Keratinocyte (primary cell): ENCODE measurements around the gene OR6A2. TPM values are rescaled to one million over a fixed set of nuclear protein-coding genes. Genes with fewer than 3 reads are reported as not detected.

ENCODE experiments used
- DNase-seq: peaks from one replicate; pipeline ENCODE4 v3.0.0-alpha.2; 2011; ENCODE audit warnings: low read depth, missing footprints, low spot score
- FAIRE-seq: peaks from 2 replicates; lab custom pipeline; 2011; peaks lifted over from hg19 to GRCh38; lab: Jason Lieb, UNC
- H2AFZ ChIP-seq: 2 replicates; pipeline ENCODE4 v1.6.0; 2012; ENCODE audit warnings: low read length, control low read depth, inconsistent platforms; ENCODE audit not compliant: control insufficient read depth
- H3K27ac ChIP-seq: 2 replicates; pipeline ENCODE4 v1.5.1; 2011; ENCODE audit warnings: low read length; ENCODE audit not compliant: control insufficient read depth, insufficient read depth
- H3K27me3 ChIP-seq: 3 replicates; pipeline ENCODE4 v1.6.0; 2011; ENCODE audit warnings: low read length; ENCODE audit not compliant: control insufficient read depth, insufficient read depth; ENCODE audit errors: extremely low read depth
- H3K36me3 ChIP-seq, 2 experiments: 2 replicates in 1 of 2; 3 replicates in 1 of 2; pipeline ENCODE4 v1.5.1; 2011; ENCODE audit warnings: low read length in 2 of 2, mild to moderate bottlenecking in 1 of 2; ENCODE audit not compliant: control insufficient read depth in 2 of 2, insufficient read depth in 2 of 2; ENCODE audit errors: extremely low read depth in 1 of 2
- H3K4me1 ChIP-seq: 3 replicates; pipeline ENCODE4 v1.5.1; 2011; ENCODE audit warnings: low read length; ENCODE audit not compliant: control insufficient read depth, insufficient read depth; ENCODE audit errors: extremely low read depth
- H3K4me2 ChIP-seq: 3 replicates; pipeline ENCODE4 v1.6.0; 2011; ENCODE audit warnings: low read depth, low read length; ENCODE audit not compliant: control insufficient read depth, insufficient read depth; ENCODE audit errors: extremely low read depth
- H3K4me3 ChIP-seq, 3 experiments: fragments of 200-600 bp in 1 of 3; sonication (generic) in 1 of 3; 2 replicates in 2 of 3; 3 replicates in 1 of 3; pipeline ENCODE4 v1.5.1; 2011 to 2016; ENCODE audit warnings: low read length in 3 of 3, mild to moderate bottlenecking in 3 of 3, control low read depth in 2 of 3, inconsistent platforms in 1 of 3, low read depth in 1 of 3, mixed read lengths in 1 of 3, mixed run types in 1 of 3, moderate library complexity in 1 of 3; ENCODE audit not compliant: control insufficient read depth in 2 of 3, insufficient read depth in 2 of 3; ENCODE audit errors: extremely low read depth in 1 of 3
- H3K79me2 ChIP-seq: 2 replicates; pipeline ENCODE4 v1.6.0; 2012; ENCODE audit warnings: low read length; ENCODE audit not compliant: control insufficient read depth, insufficient read depth
- H3K9ac ChIP-seq: 3 replicates; pipeline ENCODE4 v1.6.0; 2011; ENCODE audit warnings: low read length; ENCODE audit not compliant: control insufficient read depth, insufficient read depth; ENCODE audit errors: extremely low read depth
- H3K9me1 ChIP-seq: 3 replicates; pipeline ENCODE4 v1.6.0; 2011; ENCODE audit warnings: low read length; ENCODE audit not compliant: control insufficient read depth, insufficient read depth; ENCODE audit errors: extremely low read depth
- H3K9me3 ChIP-seq: 2 replicates; pipeline ENCODE4 v1.5.1; 2012; ENCODE audit warnings: low read depth, low read length; ENCODE audit not compliant: control insufficient read depth
- H4K20me1 ChIP-seq: 3 replicates; pipeline ENCODE4 v1.6.0; 2011; ENCODE audit warnings: low read length; ENCODE audit not compliant: control insufficient read depth, insufficient read depth; ENCODE audit errors: extremely low read depth
- EZH2 ChIP-seq: IDR thresholded peaks from one replicate; pipeline ENCODE4 v1.6.1; 2012; ENCODE audit warnings: inconsistent platforms, mild to moderate bottlenecking, low read length, moderate library complexity
- dilution Hi-C: fragments of 300-500 bp; cut with MboI; formaldehyde crosslinking; loops from one replicate; pipeline ENCODE4 v1.7.0; 2020; ENCODE audit warnings: low sequenced_read_pairs; ENCODE audit not compliant: extremely low pct_ligation_motif_present
- polyA plus RNA-seq, 5 experiments: library from polyadenylated mRNA; depleted of rRNA in 3 of 5; stranded (reverse) in 3 of 5; stranded (forward) in 1 of 5; unstranded in 1 of 5; fragments of >200 nt; gene quantifications; 1 replicate in 1 of 5; 2 replicates in 3 of 5; 3 replicates in 1 of 5; pipeline versions ENCODE4 v1.2.1 to v1.2.3, GENCODE V29; 2011 to 2012; ENCODE audit warnings: missing spikeins in 2 of 5, low read depth in 1 of 5, low replicate concordance in 1 of 5
- TF ChIP-seq, protein P1 (sequence below), 3 experiments: IDR thresholded peaks in 1 of 3; conservative IDR thresholded peaks in 1 of 3; optimal IDR thresholded peaks in 1 of 3; 2 replicates in 2 of 3; 3 replicates in 1 of 3; pipeline versions ENCODE3 to v1.5.1; 2011; ENCODE audit warnings: low read length in 3 of 3, mild to moderate bottlenecking in 3 of 3, moderate library complexity in 2 of 3, control low read depth in 1 of 3, inconsistent platforms in 1 of 3; ENCODE audit not compliant: insufficient read depth in 2 of 3; ENCODE audit errors: extremely low read depth in 1 of 3

The OR6A2 gene
- polyA plus RNA-seq, 1 donor (not counting 4 experiments of a cell fraction or from before 2014, with no cell fraction given), result 0.05 TPM

DNA sequence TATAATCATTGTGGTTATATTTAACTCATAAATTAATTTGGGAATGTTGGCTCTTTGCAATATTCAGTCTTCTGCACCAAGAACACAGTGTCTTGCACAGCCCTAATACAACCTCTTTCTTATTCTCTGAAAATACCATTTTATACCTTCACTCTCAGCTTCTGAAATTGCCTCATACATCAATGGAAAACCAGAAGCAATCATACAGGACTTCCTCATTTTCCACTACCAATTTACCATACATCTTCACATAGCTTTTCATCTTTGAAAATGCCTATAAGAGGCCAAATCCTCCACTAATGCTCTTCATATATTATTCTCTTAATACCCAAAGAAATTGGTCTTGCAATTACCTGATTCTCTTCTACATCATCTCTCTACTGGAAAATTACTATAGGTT lies 21.0 kb downstream of the OR6A2 start:
- Histone ChIP-seq H4K20me1 (no peaks in the 10 kb centered on the region), H3K9me1 (no peaks in the 10 kb centered on the region), H2AFZ (no peak overlapping the region), H3K4me1 (no peaks in the 10 kb centered on the region), H3K27me3 (no peaks in the 10 kb centered on the region), H3K79me2 (no peaks in the 10 kb centered on the region), H3K27ac (no peak overlapping the region), H3K9me3 (no peaks in the 10 kb centered on the region), H3K9ac (no peak overlapping the region), H3K4me2 (no peak overlapping the region), H3K4me3 (no peak overlapping the region), H3K36me3 (no peaks in the 10 kb centered on the region)
- FAIRE-seq, result no peak
- dilution Hi-C loops, result no loop called here
- DNase-seq, result no peak
- TF ChIP-seq EZH2, result no peak
- TF ChIP-seq, protein P1, sequence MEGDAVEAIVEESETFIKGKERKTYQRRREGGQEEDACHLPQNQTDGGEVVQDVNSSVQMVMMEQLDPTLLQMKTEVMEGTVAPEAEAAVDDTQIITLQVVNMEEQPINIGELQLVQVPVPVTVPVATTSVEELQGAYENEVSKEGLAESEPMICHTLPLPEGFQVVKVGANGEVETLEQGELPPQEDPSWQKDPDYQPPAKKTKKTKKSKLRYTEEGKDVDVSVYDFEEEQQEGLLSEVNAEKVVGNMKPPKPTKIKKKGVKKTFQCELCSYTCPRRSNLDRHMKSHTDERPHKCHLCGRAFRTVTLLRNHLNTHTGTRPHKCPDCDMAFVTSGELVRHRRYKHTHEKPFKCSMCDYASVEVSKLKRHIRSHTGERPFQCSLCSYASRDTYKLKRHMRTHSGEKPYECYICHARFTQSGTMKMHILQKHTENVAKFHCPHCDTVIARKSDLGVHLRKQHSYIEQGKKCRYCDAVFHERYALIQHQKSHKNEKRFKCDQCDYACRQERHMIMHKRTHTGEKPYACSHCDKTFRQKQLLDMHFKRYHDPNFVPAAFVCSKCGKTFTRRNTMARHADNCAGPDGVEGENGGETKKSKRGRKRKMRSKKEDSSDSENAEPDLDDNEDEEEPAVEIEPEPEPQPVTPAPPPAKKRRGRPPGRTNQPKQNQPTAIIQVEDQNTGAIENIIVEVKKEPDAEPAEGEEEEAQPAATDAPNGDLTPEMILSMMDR (optimal IDR thresholded peaks at IDR 0.05 in 1 of 3, IDR thresholded peaks at IDR 0.05 in 1 of 3, conservative IDR thresholded peaks at IDR 0.05 in 1 of 3; ENCODE audit: extremely low read depth in 1 of 3, insufficient read depth in 2 of 3, low read length in 3 of 3), result no peak

- Histone ChIP-seq H3K27me3 (no peaks in the 10 kb centered on the region), H3K27ac (no peak within 1 kb of the TSS), H3K9me1 (no peaks in the 10 kb centered on the region), H3K36me3 (no peaks in the 10 kb centered on the region), H3K9ac (no peak within 1 kb of the TSS), H2AFZ (no peak within 1 kb of the TSS), H3K79me2 (no peaks in the 10 kb centered on the region), H3K4me2 (no peak within 1 kb of the TSS), H4K20me1 (no peaks in the 10 kb centered on the region), H3K4me3 (no peak within 1 kb of the TSS), H3K4me1 (no peaks in the 10 kb centered on the region), H3K9me3 (no peaks in the 10 kb centered on the region)
- dilution Hi-C loops, result no loop called here
- FAIRE-seq, result no peak
- DNase-seq, result no peak
- TF ChIP-seq EZH2, result no peak
- TF ChIP-seq, protein P1 (optimal IDR thresholded peaks at IDR 0.05 in 1 of 3, IDR thresholded peaks at IDR 0.05 in 1 of 3, conservative IDR thresholded peaks at IDR 0.05 in 1 of 3; ENCODE audit: extremely low read depth in 1 of 3, insufficient read depth in 2 of 3, low read length in 3 of 3), result no peak
Observed at GRCh38 chr11:6771926-6772893, 27.3 kb downstream of the OR6A2 start, which contains the start of gene OR2AG2. TSS of gene OR2AG2 (minus strand) at chr11:6771976. CDS start at chr11:6768957, 3,019 bp downstream.
